ENCODE data around the gene OTUD4.
A peak's percentile ranks its signal among the peaks of the same experiment; 100 is the strongest.
"Not testable (repeated sequence)": the region's sequence is repeated elsewhere in the genome, so short reads cannot be mapped to it uniquely, and the experiment has no call there.

OTUD4 gene

DNA sequence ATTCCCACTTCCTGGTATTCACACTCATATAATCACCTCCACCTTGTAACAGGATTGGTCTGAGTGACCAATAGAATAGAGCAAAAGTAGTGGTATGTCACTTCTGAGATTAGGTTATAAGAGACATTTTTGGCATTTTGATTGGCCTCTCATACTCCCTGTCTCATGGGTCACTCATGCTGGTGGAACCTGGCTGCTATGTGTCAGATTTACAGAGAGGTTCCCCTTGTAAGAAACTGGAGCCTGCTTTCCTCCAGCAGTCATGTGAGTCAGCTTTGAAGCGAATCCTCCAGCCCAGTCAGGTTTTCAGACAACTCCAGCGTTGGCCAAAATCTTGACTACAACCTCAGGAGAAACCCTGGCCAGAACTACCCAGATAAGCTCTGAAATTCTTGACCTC lies 2.6 kb upstream of the OTUD4 start:
- no peaks in the 10 kb centered on the region for H3K27me3 ChIP-seq (ENCODE audit: insufficient read depth, low read length)
- H3F3A ChIP-seq (ENCODE audit: insufficient read depth, low read length): no peaks in the 10 kb centered on the region
- H3K4me3 ChIP-seq (ENCODE audit: low read depth, low read length, poor library complexity, severe bottlenecking): no peak overlapping the region
- no peaks in the 10 kb centered on the region for H3K36me3 ChIP-seq (ENCODE audit: insufficient read depth, low read length)
- H3K27ac ChIP-seq (ENCODE audit: low read depth, low read length, poor library complexity, severe bottlenecking): peak overlapping the region; percentile 42
- H3K4me1 ChIP-seq (ENCODE audit: insufficient read depth, low read length, severe bottlenecking): peaks cover 41% of the 10 kb centered on the region
- no peak overlapping the region for H3K9ac ChIP-seq (ENCODE audit: low read length)
- no peak overlapping the region for H3K4me2 ChIP-seq (ENCODE audit: low read length)
- no peaks in the 10 kb centered on the region for H3K9me2 ChIP-seq (ENCODE audit: low read depth, low read length)
- no peak overlapping the region for H2AFZ ChIP-seq (ENCODE audit: low read length)
- H4K20me1 ChIP-seq (ENCODE audit: insufficient read depth, low read length): no peaks in the 10 kb centered on the region
- H3K9me3 ChIP-seq (ENCODE audit: low read length): no peaks in the 10 kb centered on the region
- TF ChIP-seq, protein P1, sequence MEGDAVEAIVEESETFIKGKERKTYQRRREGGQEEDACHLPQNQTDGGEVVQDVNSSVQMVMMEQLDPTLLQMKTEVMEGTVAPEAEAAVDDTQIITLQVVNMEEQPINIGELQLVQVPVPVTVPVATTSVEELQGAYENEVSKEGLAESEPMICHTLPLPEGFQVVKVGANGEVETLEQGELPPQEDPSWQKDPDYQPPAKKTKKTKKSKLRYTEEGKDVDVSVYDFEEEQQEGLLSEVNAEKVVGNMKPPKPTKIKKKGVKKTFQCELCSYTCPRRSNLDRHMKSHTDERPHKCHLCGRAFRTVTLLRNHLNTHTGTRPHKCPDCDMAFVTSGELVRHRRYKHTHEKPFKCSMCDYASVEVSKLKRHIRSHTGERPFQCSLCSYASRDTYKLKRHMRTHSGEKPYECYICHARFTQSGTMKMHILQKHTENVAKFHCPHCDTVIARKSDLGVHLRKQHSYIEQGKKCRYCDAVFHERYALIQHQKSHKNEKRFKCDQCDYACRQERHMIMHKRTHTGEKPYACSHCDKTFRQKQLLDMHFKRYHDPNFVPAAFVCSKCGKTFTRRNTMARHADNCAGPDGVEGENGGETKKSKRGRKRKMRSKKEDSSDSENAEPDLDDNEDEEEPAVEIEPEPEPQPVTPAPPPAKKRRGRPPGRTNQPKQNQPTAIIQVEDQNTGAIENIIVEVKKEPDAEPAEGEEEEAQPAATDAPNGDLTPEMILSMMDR (IDR thresholded peaks at IDR 0.05; ENCODE audit: low read length): no peak
- no peak for TF ChIP-seq EZH2 (IDR thresholded peaks at IDR 0.05; ENCODE audit: borderline replicate concordance, low read length)
- peaks cover 15% of the 10 kb centered on the region for H3K79me2 ChIP-seq (ENCODE audit: insufficient read depth, low read length)

DNA sequence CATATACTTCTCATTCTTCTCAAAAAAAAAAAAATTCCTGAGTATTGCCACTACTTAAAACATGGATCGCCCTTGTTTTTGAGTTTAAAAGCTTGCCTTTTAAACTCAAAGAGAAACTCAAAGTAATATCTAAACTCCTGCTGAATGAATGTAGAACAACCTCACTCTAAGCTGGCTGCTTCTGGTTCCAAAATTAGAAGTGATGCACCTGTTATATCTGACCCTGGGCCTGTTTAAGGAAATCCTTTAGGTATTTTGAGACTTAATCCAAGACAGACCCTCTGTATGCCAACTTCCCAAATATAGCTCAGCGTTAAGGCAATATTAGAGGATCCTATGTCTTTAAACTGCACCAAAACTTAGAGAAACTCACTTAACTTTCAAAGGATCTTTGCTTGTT lies 1.8 kb upstream of the OTUD4 start:
- Histone ChIP-seq H3K36me3 (ENCODE audit: insufficient read depth, low read length) (peaks cover 2% of the 10 kb centered on the region; the same call in 1 of the 2 replicates), H3K4me1 (ENCODE audit: insufficient read depth, low read length, severe bottlenecking) (peaks cover 46% of the 10 kb centered on the region), H3K4me3 (ENCODE audit: low read depth, low read length, poor library complexity, severe bottlenecking) (no peak overlapping the region), H3K9me2 (ENCODE audit: low read depth, low read length) (no peaks in the 10 kb centered on the region), H3K27me3 (ENCODE audit: insufficient read depth, low read length) (no peaks in the 10 kb centered on the region), H3K79me2 (ENCODE audit: insufficient read depth, low read length) (peaks cover 23% of the 10 kb centered on the region), H4K20me1 (ENCODE audit: insufficient read depth, low read length) (no peaks in the 10 kb centered on the region), H3K27ac (ENCODE audit: low read depth, low read length, poor library complexity, severe bottlenecking) (peak overlapping the region; percentile 42), H3K9ac (ENCODE audit: low read length) (no peak overlapping the region), H3K9me3 (ENCODE audit: low read length) (no peaks in the 10 kb centered on the region), H2AFZ (ENCODE audit: low read length) (no peak overlapping the region), H3F3A (ENCODE audit: insufficient read depth, low read length) (no peaks in the 10 kb centered on the region), H3K4me2 (ENCODE audit: low read length) (peak overlapping the region; percentile 78; the same call in 1 of the 2 replicates)
- TF ChIP-seq, protein P1 (IDR thresholded peaks at IDR 0.05; ENCODE audit: low read length): no peak
- TF ChIP-seq EZH2 (IDR thresholded peaks at IDR 0.05; ENCODE audit: borderline replicate concordance, low read length): no peak

DNA sequence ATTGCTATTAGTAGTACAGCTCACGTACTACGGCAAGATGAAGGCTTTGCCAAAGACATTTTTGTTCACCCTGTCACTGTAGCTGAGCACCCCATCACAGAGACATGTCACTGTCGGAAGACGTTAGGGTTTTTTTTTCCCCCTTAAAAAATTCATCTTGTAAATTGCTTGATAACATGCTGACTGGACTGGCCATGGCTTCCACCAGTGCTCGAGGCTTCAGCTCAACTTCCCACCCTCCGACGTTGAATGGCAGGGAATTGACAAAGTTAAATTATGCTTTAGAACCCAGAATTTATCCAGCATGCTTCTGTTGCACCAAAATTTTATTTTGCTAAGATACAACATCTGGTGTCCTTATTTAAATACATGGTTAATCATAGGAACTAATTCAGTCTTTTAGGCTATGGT lies 707 bp upstream of the OTUD4 start:
- Histone ChIP-seq H3K4me1 (ENCODE audit: insufficient read depth, low read length, severe bottlenecking) (peaks cover 46% of the 10 kb centered on the region), H3F3A (ENCODE audit: insufficient read depth, low read length) (no peaks in the 10 kb centered on the region), H3K9me2 (ENCODE audit: low read depth, low read length) (no peaks in the 10 kb centered on the region), H3K4me2 (ENCODE audit: low read length) (peak overlapping the region; percentile 78), H3K4me3 (ENCODE audit: low read depth, low read length, poor library complexity, severe bottlenecking) (peak overlapping the region; percentile 91), H2AFZ (ENCODE audit: low read length) (no peak overlapping the region), H3K36me3 (ENCODE audit: insufficient read depth, low read length) (peaks cover 4% of the 10 kb centered on the region; the same call in 1 of the 2 replicates), H4K20me1 (ENCODE audit: insufficient read depth, low read length) (no peaks in the 10 kb centered on the region), H3K9ac (ENCODE audit: low read length) (peak overlapping the region; percentile 88), H3K27ac (ENCODE audit: low read depth, low read length, poor library complexity, severe bottlenecking) (peak overlapping the region; percentile 71), H3K79me2 (ENCODE audit: insufficient read depth, low read length) (peaks cover 34% of the 10 kb centered on the region), H3K27me3 (ENCODE audit: insufficient read depth, low read length) (no peaks in the 10 kb centered on the region), H3K9me3 (ENCODE audit: low read length) (no peaks in the 10 kb centered on the region)
- no peak for TF ChIP-seq EZH2 (IDR thresholded peaks at IDR 0.05; ENCODE audit: borderline replicate concordance, low read length)
- TF ChIP-seq, protein P1 (IDR thresholded peaks at IDR 0.05; ENCODE audit: low read length): no peak

DNA sequence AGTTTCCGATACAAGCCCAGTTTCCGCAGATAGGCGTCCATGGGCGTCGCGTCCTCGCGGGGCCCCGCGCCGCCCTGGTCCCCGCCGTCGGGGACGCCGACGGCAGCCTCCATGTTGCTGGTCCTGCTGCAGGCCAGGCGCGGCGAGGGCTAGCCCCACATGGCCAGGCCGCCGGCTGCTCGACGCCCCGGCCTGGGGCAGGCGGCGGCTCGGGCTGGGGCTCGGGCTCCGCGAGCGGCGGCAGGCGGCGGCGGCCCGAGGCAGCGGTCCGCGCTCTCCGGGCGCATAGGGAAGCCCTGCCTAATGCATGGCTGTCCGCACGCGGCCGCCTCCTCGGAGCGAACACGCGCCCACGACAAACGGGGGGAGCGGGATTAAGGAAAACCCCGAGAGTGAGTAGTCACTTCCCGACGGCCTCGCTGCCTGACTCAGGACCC lies 510 bp downstream of the OTUD4 start:
- H3K4me3 ChIP-seq (ENCODE audit: low read depth, low read length, poor library complexity, severe bottlenecking): peak overlapping the region; percentile 91
- H3K27ac ChIP-seq (ENCODE audit: low read depth, low read length, poor library complexity, severe bottlenecking): peak overlapping the region; percentile 88
- H3K79me2 ChIP-seq (ENCODE audit: insufficient read depth, low read length): peaks cover 46% of the 10 kb centered on the region
- H3K9me3 ChIP-seq (ENCODE audit: low read length); H4K20me1 ChIP-seq (ENCODE audit: insufficient read depth, low read length); H3K36me3 ChIP-seq (ENCODE audit: insufficient read depth, low read length); H2AFZ ChIP-seq (ENCODE audit: low read length); H3F3A ChIP-seq (ENCODE audit: insufficient read depth, low read length); H3K27me3 ChIP-seq (ENCODE audit: insufficient read depth, low read length); H3K9me2 ChIP-seq (ENCODE audit: low read depth, low read length): not testable (repeated sequence)
- peak overlapping the region; percentile 91 for H3K9ac ChIP-seq (ENCODE audit: low read length)
- peak overlapping the region; percentile 95 for H3K4me2 ChIP-seq (ENCODE audit: low read length)
- peaks cover 45% of the 10 kb centered on the region for H3K4me1 ChIP-seq (ENCODE audit: insufficient read depth, low read length, severe bottlenecking)
